Fibroblast of skin of back (primary cell): ENCODE results near the gene ZNF181.
A peak's percentile ranks its signal among the peaks of the same experiment; 100 is the strongest.

Source experiments
- DNase-seq: peaks from one replicate; pipeline ENCODE4 v3.0.0-alpha.2; 2013

Gene ZNF181

DNA sequence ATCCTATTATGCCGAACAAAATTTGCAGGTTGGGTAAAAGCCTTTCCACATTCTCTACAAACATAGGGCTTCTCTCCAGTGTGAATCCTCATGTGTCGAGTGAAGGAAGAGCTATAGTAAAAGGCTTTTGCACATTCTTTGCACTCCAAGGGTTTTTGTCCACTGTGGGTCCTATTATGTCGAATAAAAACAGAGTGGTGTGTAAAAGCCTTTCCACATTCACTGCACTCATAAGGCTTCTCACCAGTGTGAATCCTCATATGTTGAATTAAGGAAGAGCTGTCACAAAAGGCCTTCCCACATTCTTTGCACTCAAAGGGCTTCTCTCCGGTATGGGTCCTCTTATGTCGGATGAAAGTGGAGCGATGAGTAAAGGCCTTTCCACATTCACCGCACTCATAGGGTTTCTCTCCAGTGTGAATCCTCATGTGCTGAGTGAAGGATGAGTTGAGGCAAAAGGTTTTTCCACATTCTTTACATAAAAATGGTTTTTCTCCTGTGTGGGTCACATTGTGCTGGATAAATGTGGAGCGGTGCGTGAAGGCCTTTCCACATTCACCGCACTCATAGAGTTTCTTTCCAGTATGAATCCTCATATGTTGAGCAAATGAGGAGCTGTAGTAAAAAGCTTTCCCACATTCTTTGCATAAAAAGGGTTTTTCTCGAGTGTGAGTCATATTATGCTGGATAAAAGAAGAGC, 25.3 kb downstream of the ZNF181 start:
- no peak for DNase-seq

DNA sequence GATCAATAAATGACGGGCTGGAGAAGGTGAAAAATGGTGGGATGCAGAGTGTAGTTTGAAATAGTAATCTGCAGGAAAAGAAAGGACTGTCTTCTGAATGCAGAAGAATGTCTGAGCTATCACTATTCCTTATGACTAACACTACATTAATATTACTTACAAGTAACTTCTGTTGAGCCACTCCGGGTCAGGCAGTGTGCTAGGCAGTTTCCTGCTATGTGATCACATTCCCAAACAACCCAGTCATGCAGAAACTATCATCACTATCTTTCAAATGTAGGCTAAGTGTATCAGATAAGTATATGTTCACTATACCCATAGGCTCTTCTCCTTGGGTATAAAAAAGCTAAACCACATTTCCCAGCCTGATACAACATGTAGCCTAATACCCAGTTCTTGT, 32.3 kb downstream of the ZNF181 start:
- no peak for DNase-seq

DNA sequence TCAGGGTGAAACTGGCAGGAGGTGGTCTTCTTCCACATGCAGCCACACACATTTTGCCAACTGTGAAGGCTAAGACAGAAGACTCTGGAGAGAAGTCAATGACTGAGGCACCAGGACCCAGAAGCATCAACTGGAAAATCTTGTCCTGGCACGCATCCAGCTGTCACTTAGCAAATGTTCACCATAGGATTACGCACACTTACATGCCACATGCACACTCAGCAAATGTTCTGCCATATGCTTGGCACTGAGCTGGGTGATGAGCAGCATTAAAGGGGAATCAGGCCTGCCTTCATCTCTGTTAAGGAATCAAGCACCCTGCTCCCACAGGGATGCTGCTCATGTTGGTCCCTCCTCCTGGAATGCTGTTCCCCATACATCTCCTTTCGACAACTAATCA, 33.9 kb downstream of the ZNF181 start:
- no peak for DNase-seq

DNA sequence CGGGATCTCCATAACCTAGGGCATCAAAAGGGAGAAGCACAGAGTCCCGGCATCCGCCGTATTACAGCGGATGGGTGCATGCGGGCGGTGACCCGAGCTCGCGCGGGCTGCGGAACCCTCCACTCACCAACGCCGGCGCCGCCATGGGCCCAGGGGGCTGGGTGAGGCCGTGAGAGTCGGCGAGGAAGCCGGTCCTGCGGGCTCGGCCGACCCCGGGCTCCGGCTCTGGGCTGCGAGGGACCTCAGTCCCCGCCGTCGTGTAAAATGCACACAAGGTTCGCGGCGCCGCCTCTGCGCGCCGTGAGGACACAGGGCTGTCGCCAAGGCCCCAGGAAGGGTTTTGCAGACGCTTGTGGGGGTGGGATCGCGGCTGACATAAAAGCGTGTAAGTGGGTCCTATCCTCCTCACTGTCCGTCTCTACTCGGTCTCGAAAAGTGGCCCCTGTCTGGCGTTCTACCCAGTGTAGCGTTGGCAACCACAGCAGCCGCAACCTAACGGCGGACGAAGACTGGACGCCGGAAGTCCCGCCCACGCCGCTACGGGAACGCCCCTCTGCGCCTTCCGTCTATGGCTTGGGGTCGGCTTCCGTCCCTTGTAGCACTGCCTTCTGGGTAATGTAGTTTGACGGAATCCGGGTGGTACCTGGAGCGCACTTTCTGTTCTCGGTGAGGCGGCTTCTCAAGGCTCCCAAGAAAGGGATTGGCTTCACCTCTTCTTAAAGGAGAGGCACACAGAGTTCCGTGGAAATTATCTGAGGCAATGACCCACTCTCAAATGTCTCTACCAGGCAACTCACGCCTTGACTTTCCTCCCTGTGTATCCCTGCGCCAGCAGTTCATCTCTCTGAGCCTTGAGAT, 38.9 kb downstream of the ZNF181 start, which contains the start of gene ZNF599:
Gene ZNF599 (minus strand): TSS at position 519 of the 858 bp plus-strand sequence. CDS start 374 bp downstream, at position 145.
- peak; percentile 89 for DNase-seq

DNA sequence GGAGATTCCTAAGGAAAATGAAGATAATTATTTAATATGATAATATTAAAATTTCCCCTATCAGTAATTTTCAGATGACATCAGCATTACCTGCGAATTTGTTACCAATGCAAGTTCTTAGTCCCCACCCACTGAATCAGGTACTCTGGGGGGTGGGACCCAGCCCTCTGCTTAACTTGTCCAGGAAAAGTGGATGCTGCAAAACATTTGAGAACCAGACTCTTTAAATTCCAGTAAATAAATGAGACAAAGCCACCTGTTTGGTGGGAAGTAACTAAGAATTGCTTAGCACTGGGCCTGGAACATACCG, 39.5 kb downstream of the ZNF181 start:
- no peak for DNase-seq

DNA sequence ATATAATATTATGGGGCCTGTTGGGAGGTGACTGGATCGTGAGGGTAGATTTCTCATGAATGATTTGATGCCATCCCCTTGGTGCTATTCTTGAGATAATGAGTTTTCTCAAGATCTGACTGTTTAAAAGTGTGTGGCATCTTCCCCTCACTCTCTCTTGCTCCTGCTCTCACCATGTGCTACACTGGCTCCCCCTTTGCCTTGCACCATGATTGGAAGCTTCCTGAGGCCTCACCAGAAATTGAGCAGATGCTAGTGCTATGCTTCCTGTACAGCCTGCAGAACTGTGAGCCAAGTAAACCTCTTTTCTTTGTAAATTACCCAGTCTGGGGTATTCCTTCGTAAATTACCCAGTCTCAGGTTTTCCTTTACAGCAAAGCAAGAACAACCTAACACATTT, 40.8 kb downstream of the ZNF181 start:
- no peak for DNase-seq

DNA sequence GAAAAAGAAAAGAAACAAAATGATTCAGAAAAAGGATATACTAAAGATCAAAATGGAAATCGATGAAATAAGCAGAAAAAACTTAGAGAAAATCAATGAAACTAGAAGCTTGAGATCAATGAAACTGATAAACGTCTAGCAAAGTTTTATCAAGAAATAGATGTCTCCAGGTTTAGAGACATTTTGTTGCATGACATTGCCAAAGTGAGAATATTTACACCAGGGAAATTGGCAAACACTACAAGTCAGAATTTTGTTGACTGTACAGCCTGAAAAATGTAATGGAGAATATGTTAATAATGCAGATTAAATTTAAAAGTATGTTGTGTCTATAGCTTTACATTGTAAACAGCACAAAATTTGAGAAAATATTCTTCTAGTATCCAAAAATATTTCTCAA, 44.3 kb downstream of the ZNF181 start:
- no peak for DNase-seq

DNA sequence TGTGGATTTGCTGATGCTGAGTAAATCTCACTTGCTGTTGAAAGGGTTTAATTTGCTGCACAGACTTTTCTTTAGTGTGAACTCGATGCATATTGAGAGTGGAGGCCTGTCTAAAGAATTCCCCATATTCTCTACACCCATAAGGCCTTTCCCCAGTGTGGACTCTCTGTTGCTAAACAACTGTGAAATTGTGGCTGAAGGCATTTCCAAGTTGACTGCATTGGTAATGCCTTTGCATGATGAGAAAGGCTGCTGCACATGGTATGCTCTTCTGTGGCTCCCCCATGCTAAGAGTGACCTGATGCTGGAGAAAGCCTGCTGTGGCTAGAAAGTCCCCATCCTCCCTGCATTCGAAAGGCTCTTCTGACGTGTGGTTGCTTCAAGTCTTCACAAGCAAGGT, 45.6 kb downstream of the ZNF181 start:
- DNase-seq: no peak

DNA sequence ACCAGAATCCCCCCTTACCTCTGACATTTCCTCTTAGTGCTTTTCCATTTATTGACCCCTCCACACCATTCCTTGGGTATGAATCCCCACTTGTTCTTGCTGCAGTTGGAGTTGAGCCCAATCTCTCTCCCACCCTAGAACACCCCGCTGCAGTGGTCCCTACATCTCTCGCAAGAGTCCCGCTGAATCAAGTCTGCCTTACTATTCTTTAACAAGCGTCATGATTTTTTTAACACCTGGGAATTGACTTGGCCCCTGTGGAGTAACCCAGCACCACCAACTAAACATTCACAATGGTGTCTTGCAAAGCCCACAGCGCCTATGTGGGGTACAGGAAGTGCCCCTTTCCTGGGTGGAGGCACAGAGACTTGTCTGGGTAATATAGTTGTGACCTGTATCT, 52.2 kb downstream of the ZNF181 start:
- no peak for DNase-seq

DNA sequence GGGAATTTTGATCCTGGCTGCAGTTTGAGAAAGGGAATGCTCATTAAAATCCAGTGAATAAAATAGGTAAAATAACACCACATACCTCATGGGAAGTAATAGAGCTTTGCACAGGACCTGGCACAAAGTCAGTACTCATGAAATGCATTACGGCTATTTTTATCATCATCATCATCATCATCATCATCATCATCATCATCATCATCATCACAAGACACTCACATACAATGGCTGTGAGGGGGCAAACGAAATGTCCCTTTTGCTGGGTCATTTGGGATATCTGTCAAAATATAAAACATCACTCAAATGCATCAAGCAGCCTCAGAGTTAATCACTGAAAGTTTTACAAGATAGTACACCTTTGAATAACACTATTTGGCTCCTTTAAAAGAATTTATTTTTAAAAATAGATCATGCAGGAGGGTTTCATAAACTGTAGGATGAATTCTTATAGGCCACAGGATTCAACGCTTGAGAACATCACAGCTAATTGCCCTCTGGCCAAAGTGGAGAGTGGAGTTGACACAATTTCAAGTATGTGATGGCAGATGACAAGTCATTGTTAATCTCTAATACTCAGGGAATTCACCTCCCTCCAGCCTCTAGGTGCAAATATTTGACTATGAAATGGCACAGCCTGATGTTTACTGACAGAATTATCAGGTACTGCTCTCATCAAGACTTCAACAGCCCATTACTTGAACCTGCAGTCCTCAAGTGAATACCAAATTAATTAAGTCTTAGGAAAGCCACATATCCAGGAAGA, 53.2 kb downstream of the ZNF181 start:
- no peak for DNase-seq

DNA sequence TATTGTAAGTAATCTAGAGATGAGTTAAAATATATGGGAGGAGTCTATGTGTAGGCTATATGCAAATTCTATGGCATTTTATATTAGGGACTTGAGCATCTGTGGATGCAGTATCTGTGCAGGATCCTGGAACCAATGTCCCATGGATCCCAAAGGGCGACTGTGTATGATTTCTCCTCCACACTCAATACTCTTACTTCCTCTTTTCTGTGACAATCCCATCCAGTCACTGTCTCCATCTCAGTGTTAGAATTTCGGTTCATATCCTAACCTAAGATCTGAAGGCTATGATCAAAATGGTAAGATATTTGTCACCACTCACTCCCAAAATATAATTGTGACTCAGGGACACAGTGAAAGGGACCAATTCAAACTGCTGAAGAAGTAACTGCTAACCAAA, 54.0 kb downstream of the ZNF181 start:
- DNase-seq: no peak

DNA sequence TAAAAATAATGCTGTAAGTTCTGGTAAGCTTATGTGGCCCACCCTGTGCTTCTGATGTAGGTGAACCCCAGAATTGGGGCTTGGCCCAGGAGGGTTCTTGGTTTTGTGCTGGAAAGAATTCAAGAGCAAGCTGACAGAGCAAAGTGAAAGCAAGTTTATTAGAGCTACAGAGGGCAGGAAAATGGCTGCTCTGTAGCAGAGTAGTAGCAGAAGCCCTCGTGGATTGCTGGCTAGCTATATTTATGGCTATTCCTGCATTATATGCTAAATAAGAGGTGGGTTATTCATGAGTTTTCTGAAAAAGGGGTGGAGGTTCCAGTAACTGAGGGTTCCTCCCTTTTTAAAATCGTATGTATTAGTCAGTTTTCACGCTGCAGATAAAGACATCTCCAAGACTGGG, 59.5 kb downstream of the ZNF181 start:
- no peak for DNase-seq

DNA sequence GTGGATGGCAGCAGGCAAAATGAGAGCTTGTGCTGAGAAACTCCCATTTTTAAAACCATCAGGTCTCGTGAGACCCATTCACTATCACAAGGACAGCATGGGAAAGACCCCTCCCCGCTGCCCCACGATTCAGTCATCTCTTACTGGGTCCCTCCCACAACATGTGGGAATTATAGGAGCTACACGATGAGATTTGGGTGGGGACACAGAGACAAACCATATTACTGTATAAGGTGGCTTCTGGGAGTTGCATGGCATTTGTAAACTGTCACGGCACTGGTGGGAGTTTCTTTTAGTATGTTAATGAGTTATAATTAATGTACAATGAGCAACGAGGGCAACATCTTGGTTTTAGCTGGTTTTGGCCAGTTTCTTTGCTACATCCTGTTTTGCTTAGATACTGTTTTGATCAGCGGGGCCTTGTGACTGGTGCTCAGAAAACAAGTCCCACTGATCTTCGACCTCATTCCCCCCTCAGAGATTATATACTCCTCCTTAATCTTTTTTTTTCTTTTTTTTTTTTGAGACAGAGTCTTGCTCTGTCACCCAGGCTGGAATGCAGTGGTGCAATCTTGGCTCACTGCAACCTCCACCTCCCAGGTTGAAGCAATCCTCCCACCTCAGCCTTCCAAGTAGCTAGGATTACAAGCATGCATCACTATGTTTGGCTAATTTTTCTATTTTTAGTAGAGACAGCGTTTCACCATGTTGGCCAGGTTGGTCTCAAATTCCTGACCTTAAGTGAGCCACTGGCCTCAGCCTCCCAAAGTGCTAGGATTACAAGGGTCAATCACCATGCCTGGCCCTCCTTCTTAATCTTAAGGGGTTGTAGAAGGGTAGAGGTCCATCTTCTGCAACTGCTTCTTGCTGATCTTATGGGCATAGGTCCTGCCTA, 60.3 kb downstream of the ZNF181 start:
- no peak for DNase-seq
